Sigmoid colon (tissue), 4 donors: Measurements from ENCODE around the gene TMEM44.

Experiments used
- EP300 ChIP-seq, 4 donors: sonication (generic); formaldehyde crosslinking; IDR thresholded peaks; one replicate each; pipeline ENCODE4 v1.6.1; 2017; ENCODE audit warnings: antibody characterized with exemption in 4 of 4
- POLR2A ChIP-seq, 2 donors: fragments of 450-650 bp; IDR thresholded peaks; one replicate each; pipeline ENCODE4 v1.6.1; 2016; ENCODE audit warnings: antibody characterized with exemption in 2 of 2, mild to moderate bottlenecking in 2 of 2, moderate library complexity in 2 of 2
- POLR2AphosphoS5 ChIP-seq, 4 donors: sonication (generic); formaldehyde crosslinking; IDR thresholded peaks; one replicate each; pipeline ENCODE4 v1.6.1; 2017; ENCODE audit warnings: antibody characterized with exemption in 4 of 4
- TF ChIP-seq, protein P1 (sequence below), 4 experiments: fragments of 450-650 bp in 3 of 4; fragments of 200-600 bp in 1 of 4; IDR thresholded peaks; one replicate each; pipeline ENCODE4 v1.5.1; 2016 to 2019; ENCODE audit warnings: antibody characterized with exemption in 4 of 4, mild to moderate bottlenecking in 3 of 4, moderate library complexity in 2 of 4

DNA sequence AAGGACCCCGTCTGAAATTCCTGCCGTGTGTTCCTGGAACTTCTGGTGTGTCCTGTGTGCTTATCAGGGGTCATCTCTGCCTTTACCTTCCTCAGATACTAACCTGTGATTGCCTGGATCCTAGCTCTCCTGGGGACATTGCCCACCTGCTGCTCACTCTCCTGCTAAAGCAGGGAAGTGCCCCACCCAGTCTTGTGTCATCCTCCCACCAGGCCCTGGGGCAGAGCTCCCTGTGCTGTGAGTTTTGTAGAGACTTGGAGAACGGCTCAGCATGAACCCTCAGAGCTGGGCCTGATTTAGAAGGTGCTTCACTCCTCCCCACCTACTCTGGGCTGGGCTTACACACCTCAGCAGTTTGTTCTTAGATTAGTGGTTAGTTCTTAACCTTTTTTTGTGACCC lies 3.8 kb upstream of the TMEM44 start:
- TF ChIP-seq, protein P1, sequence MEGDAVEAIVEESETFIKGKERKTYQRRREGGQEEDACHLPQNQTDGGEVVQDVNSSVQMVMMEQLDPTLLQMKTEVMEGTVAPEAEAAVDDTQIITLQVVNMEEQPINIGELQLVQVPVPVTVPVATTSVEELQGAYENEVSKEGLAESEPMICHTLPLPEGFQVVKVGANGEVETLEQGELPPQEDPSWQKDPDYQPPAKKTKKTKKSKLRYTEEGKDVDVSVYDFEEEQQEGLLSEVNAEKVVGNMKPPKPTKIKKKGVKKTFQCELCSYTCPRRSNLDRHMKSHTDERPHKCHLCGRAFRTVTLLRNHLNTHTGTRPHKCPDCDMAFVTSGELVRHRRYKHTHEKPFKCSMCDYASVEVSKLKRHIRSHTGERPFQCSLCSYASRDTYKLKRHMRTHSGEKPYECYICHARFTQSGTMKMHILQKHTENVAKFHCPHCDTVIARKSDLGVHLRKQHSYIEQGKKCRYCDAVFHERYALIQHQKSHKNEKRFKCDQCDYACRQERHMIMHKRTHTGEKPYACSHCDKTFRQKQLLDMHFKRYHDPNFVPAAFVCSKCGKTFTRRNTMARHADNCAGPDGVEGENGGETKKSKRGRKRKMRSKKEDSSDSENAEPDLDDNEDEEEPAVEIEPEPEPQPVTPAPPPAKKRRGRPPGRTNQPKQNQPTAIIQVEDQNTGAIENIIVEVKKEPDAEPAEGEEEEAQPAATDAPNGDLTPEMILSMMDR (IDR thresholded peaks at IDR 0.05) = no peak
- TF ChIP-seq POLR2A (IDR thresholded peaks at IDR 0.05) (no peak), EP300 (IDR thresholded peaks at IDR 0.05) (no peak), POLR2AphosphoS5 (IDR thresholded peaks at IDR 0.05) (no peak)
